CD4-positive, alpha-beta T cell treated with Interleukin-15 for 1 hour (primary cell): Measurements from ENCODE around the gene GRIK1.

ENCODE experiments used
- DNase-seq: peaks from one replicate; pipeline ENCODE4 v3.0.0-alpha.2; 2020

GRIK1 gene

DNA sequence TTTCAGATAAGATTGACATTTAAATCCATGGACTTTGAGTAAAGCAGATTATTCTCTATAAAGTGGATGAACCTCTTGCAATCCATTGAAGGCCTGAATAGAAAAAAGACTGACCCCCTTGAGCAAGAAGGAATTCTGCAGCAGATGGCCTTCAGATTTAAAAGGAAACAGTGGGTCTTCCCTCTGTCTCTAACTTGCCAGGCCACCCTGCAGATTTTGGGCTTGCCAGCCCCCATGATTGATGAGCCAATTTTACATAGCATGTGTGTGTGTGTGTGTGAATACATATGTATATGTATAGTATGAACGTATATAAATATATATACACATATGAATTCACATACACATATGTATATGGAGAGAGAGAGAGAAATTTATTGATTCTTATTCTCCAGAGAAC is 113.4 kb downstream of the GRIK1 start:
- DNase-seq = no peak

DNA sequence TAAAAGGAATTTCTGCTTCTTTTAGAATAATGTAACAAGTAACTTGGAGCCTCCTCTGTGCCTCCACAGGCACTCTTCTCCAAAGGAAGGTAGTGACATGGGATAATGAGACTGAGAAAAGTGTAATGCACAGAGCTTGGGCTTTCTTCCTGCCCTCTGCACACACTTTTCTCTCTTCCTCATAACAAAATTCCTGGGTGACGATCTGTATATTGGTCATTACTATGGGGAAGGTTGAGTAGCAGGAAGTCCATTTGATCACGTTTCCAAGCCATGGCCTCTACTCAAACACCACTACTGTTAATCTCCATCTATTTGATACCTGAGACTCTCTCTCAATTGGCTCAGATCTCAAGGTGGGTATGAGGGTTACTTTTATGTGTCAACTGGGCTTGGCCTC is 113.9 kb downstream of the GRIK1 start:
- no peak for DNase-seq

DNA sequence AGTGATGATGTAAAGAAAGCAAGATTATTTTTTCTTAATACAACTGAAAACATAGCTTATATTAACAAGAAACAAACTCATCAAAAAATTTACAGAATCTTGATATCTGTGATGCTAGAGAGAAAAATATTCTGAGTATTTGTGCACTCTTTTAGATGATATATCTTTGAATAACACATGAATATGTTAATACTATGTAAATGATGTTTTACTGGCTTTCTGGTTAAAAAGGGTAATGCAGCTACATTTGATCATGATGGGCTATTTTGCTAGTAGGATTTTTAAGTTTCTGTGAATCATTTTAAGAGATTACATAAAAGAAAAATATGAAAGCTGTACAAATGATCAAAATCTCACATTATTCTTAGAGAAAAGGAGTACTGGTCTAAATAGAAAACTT is 114.5 kb downstream of the GRIK1 start:
- no peak for DNase-seq

DNA sequence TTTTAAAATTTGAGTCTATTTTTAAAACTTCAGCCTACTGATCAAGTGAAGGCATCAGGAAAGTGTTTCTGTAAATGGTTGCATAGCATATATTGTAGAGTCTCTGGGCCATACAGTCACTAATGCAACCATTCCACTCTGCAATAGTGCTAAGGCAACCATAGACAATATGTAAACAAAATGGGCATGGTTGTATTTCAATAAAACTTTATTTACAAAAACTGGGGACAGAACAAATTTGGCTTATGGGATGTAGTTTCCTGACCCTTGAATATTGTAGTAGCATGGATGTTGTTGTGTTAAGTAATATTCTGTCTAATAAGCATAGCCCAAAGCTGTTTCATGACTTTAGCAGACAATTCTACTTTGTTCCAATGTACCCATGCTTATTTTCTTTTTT is 117.7 kb downstream of the GRIK1 start:
- no peak for DNase-seq

DNA sequence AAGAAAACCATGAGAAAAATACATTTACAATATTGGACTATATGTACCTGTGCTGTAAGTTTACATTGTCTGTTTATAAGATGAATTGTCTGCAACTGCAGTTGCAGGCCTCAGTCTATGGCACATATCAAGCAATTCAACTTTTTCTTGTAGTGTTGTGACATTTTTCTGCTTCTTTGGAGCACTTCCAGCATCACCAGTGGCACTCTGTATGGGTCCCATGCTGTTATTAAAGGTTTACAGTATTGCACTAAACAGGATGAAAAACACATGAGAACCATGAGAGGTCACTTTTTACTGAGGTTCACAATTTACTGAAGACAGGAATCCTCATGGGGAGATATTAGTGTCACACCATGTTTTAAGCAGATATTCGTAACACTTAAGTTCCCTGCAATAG is 118.6 kb downstream of the GRIK1 start:
- no peak for DNase-seq

DNA sequence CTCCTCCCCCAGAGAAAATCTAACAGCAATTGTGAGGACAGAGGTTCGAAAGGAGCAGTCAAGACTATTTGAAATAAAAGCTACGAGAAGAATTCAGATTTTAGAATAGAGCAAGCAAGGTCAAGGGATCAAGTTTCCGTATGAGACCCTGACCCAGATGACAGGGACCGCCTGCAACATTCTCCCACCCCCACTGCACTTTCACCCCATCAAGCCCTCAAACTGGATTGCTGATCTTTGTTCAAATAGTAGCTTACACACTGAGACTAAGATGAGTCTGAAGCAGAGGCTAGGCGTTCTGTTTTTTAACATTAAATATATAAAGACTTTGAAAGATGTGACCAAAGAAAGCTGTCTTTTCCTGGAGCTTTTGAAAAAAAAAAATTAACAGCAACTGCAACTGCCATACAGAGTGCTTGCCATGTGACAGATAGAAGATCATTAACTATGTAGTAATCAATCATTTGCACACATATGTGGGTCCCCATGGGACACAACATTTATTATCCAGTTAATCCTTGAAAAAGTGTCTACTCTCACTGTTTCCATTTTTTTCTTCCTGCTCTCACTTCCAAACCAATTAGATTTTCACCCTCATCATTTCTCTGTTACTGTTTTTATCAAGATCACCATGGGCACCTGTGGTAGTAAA is 120.0 kb downstream of the GRIK1 start:
- no peak for DNase-seq

DNA sequence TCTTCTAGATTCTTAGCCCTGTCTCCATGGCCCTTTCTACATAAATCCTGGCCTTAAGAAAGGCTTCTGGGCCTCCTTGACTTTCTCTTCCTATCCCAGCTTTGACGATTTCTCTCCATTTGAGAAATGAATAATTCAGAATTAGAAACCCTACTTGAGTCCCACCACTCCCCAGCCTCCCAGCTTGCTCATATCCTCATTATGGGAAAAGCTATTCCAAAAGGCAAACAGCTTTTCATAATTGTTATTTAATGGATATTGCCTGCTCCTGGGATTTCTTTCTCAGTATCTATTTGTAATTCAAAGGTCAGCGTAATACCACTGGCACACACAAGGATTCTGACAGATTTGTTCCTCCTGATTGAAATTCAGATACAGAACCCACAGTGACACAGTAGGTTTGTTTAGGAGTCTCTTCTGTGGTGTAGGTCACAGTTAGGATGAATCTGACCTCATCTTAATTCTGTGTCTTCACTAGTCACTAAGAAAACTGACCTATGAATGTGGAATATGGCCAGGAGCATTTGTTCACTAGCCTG is 121.3 kb downstream of the GRIK1 start:
- DNase-seq = no peak

DNA sequence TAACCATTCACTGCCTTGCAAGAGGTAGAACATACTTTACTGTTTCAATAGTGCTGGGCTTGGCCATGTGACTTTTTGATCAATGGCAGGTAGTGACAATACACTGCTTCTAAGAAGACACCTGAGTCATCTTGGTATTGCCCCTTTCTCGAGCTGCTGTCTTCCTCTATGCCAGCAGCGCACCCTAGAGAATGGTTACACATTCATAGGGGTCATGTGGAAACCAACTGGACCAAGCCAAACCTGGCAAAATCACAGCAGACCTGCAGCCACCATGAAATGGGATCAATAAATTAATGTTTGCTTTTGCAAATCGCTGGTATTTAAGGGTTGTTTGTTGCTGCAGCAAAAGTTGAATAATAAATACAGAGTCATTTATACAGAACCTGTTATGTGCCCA is 122.3 kb downstream of the GRIK1 start:
- DNase-seq = no peak

DNA sequence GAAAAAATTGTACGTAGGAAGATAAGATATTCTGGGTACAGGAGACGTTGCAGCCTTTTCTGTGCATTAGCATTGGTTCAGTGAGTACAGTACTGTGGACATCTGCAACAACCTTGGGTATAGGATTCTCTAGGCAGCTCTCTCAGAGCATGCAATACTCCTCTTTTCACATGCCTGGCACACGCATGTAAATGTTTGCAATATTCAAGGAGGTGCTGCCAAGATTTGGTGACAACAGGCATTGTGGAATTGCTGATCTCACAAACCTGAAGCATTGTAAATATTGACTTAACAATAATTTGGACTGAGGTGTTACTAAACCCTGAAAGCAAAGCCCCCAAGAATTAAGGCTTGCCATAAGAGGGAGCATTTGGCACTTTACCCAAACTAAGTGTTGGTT is 126.8 kb downstream of the GRIK1 start:
- no peak for DNase-seq

DNA sequence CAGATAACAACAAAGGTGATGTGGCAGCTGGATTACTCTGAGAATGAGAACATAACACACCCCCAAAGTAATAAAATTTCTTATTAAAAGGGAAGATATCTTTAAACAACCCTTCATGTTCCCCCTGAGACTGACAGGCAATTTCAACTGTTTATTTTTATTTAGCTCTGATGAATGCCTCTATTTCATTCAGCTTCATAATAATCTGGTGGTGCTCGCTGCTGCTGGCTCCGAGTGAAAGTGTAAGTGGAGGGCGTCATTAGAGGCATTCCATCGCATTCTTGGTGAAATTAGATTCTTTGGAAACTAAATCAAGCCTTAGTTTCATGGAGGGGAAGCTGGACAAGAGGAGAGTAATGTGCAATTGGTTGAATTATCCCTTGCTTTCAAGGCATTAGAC is 128.9 kb downstream of the GRIK1 start:
- no peak for DNase-seq

DNA sequence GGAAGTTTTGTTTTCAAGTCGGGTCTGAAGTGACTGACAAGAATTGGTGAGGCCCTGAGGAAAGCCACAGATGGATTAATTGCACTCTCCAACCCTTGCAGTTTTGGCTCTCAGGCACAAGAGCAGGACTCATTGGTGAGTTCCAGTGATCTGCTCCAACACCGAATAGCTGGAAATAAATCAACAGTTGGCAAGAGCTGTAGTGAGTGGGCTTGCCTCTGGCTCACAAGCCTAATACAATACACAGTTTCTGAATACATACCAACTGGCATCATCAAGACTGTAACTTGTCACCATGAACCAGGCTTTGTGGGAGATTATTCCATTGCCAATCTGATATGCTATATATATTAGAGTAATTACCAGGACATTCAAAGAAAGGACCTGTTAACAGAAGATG is 131.6 kb downstream of the GRIK1 start:
- no peak for DNase-seq

DNA sequence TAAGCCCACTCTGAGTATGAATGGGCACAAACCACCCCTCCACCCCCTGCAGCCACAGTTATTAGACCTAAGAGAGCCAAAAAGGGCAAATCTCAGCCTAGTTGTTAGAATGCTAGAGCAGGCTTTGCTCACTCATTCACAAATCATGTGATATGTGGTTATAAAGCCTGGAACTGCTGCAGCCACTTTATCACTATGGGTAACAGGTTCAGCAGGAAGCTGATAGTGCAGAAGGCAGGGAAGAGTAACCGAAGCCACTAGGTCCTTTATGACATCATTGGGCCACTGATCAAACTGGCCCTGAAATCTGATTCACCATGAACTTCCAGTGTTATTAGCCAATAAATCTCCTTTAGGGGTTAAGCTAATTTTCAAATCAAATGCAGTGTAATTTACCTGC is 134.7 kb downstream of the GRIK1 start:
- DNase-seq = no peak

DNA sequence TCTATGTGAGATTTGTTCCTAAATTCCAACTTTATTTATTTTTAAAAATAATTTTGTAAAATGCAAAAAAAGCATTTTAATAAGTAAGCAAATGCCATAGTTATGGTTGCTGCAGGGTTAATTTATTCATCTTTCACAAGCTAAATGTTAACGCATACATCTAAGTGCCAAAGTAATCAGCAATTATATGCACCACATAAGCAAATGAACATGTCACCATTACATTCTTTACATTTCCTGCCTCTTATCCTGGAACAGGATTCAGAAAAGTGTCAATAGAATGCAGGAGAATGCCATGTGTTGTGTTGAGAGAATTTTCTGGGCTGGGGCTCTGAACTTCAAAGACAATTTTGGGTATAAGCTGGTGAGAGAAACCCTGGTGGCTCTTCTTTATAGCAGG is 136.6 kb downstream of the GRIK1 start:
- DNase-seq = no peak

DNA sequence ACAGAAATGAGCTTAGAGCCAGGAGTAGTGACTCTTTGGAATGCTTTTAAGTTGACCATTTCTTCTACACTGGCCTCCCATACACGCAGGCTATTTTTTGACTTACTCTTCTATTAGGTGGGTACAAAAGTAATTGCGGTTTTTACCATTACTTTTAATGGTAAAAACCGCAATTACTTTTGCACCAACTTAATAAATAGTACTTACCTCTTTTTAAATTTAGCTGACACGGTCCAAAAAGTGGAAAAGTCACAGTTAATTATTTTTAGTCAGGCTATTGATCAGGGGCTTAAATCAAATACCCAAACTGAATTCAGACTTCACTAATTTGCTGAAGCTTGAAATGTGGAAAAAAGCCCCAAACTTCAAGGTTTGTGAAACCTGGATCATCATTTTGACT is 138.7 kb downstream of the GRIK1 start:
- DNase-seq = no peak

DNA sequence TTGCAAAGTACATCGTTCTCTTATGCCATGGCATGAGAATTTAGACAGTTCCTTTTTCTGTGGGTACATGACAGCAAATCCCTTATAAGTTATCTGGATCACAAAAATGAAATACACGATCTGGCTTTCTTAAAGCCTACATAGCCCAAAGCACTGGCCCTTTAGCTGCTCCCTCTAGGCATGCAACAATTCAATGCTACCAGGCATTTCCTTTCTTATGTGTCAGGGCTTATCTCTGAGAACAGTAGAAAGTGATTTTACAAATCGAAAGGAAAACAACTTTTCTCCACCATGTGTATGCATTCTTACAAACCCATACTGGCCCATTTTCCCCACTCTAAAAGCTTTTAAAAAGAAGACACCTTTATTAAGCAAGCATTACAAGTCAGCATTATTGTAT is 139.7 kb downstream of the GRIK1 start:
- no peak for DNase-seq

DNA sequence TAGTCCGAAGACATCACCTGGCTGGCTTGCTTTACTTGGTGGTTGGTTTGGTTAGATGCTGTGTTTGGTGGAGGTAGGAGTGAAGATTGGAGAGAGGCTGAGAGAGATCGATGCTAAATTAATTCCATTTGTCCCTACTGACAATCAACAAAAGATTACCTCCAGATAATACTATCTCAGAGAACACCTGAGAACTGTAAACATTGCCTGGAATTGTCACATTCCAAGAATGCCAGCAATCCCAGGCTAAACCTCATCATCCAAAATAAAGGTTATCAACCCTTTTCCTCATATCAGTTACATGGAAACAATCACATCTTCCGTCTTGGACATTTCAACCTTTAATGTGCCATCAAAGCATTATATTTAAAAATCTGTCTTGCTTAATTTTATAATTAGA is 141.0 kb downstream of the GRIK1 start:
- no peak for DNase-seq

DNA sequence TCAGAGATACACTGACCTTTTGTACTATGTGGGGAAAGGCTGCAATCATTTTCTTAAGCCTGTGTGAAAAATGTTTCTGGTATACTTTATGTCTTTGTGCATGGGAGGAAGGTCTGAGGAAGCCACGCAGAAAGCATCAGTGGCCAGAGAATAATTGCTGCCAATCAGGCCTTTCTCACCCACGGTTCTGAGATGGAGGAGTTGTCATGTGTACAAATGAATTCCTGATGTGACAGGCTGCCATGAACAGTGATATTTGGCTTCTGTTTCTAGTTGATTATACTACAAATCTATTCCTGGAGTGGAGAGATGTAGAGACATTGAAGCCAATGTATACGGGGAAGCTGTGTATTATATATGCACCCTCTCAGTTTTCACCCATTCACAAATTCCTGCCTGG is 142.6 kb downstream of the GRIK1 start:
- DNase-seq = no peak

DNA sequence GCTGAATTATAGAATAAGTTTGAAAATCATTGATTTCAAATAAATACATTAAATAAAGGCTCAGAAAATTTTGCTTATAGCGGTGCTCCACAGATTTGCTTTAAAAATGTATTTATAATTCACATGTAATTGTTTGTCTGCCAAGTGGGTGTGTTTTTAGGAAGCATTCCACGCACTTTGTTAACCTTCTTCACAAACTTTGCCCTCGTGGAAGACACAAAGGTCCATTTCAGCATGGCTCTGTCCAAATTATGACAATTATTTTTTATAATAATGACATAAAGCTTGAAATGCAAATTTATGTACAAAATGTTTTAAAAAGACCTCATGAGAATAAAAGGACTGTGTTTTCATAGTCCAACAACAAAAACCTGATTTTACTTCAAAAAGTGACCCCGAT is 146.1 kb downstream of the GRIK1 start:
- no peak for DNase-seq

DNA sequence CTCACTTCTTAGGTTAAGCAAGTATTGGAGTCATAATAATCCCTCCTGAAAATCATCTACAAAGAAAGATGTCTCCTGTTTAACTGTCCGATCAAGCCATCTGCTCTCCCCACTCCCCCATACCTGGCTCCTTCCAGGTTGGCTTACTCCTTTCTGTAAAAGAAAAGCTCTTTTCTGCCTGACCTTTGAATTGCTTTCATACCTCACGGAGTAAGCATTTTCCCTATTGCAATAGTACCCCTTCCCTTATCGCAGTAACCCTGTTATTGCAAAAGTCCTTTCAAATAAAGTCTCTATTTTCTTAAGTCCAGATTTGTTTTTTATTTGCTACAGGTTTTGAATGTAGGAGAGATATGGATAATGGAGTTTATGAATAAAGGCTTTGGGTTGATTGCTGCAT is 150.4 kb downstream of the GRIK1 start:
- no peak for DNase-seq

DNA sequence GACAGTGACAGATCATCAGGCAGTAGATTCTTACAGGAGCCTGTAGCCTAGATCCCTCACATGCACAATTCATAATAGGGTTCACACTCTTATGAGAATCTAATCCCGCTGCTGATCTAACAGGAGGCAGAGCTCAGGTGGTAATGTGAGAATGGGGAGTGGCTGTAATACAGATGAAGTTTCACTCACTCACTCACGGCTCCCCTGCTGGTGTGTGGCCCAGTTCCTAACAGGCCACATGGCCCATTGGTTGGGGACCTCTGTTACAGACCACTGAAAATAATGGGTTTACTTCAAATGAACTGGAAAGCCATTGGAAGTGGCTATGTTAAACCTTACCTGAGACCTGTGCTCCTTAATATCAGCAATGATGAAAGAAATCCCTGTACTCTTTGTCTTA is 151.0 kb downstream of the GRIK1 start:
- DNase-seq = no peak

DNA sequence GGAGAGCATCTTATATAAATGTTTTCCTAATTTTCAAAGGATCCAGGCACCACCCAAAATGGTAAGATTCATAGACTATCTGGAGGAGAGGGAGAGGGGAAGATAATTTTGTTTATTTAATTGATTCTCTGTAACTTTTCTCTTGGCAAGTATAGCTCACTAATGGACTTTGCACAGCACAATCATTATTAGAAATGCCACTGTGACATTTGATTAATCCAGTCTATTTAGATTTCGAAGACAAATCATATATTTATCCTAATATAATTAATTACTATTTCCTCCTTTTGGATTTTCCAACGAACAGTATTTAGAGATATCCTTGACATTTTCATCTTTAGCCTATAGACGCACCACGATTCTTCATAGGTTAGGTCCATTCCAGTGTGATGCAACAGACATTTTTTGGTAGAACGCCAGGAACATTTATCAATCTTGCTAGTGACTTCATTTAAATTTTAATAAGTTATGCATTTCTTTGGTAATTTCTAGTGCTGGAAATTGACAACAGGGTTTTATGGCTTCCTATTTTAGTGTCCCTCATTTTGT is 152.4 kb downstream of the GRIK1 start:
- no peak for DNase-seq

DNA sequence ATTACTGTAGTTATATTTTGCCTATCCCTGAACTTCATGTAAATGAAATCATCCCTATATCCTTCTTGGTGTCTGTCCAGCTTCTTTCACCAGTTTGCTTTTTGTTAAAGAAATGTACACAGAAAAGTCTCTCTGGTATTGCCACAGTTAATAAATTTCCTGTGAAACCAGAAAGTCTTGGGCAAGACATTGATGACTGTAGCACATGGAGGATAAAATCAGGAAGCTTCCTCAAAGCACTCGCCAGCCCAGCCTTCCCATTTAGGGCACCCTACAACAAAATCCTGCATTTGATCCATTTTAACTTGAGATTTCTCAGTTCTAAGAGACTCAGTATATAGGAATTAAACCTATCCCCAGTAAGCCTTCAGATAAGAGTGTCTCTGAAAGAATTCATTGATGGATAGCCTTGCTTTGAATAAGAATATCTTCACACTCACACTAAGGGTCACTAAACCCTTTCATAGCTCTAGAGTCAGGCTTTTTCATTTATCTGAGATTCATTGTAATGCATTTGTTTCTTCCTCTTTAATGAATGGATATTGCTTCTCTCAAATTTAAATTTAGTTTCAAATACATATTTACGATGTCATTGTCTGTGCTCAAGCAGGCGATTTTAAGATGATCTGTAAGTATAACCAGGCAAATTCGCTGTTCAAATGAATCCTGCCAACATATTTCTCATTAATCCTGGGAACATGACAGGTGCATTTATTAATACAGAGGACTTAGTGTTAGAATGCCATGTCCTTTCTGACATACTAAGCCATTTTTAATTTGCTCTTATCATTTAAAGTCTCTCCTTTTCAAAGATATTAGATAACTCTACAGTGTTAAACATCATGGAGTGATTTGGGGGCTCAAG is 153.1 kb downstream of the GRIK1 start:
- no peak for DNase-seq

DNA sequence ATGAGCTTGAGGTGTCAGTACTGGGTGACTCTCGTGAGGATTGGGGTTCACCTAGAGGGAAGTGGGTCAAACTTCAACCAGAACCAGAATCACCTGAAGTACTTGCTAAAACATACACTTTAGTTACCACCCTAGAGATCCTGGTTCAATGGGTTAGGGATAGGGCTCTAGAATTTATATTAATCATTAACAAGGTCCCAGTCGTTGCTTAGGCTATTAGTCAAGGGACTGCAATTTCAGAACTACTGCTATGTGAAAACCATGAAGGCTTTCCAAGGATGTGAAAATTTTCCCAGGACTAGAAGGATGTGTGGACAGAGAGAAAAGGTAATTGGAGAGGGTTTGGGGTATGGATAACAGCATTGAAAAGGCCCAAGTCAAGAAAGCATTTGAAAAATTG is 162.6 kb downstream of the GRIK1 start:
- DNase-seq = no peak

DNA sequence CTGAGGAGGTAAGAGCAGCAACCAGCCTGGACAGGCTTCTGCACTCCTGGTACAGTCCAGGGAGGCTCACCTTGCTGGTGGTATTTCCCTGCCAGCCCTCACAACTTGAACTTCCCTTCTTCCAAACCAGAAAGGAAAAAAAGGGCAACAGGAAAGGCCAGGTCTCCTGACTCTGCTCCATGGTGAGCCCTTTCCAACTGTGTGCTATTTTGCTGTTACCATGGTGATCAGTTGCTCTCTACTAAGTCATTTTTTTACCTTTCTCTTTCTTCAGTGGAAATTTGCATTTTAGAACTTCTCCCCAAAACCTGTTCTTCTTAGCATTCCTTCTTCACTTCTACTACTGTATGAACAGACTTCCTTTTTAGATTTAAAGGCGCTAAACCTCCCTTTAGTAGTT is 164.3 kb downstream of the GRIK1 start:
- DNase-seq = no peak
